Esophagus muscularis mucosa (tissue), 3 donors: ENCODE results near the gene FBXO36.

ENCODE experiments used
- CTCF ChIP-seq, 3 experiments: fragments of 200-600 bp in 2 of 3; fragments of 450-650 bp in 1 of 3; sonication (generic) in 2 of 3; IDR thresholded peaks; one replicate each; pipeline ENCODE4 v1.5.1; 2017 to 2019; ENCODE audit warnings: antibody characterized with exemption in 3 of 3, mild to moderate bottlenecking in 2 of 3, moderate library complexity in 1 of 3
- POLR2A ChIP-seq: fragments of 450-650 bp; IDR thresholded peaks from one replicate; pipeline ENCODE4 v1.6.1; 2017; ENCODE audit warnings: antibody characterized with exemption, moderate library complexity, mild to moderate bottlenecking, low read depth

- TF ChIP-seq CTCF (IDR thresholded peaks at IDR 0.05) (no peak), POLR2A (no peak)
Measured at GRCh38 chr2:229882583-229882982, 39.7 kb upstream of the FBXO36 start.
